GM12878 (cell line): ENCODE data around the gene MAP4K4. TPM values are rescaled to one million over a fixed set of nuclear protein-coding genes. Genes with fewer than 3 reads are reported as not detected.

Experiments
- ATF3 ChIP-seq: IDR thresholded peaks from 2 replicates; pipeline ENCODE4 v1.6.1; 2011; ENCODE audit warnings: low read depth, mild to moderate bottlenecking, low read length, moderate library complexity, borderline replicate concordance; ENCODE audit errors: extremely low read depth
- BCL3 ChIP-seq: IDR thresholded peaks from 2 replicates; pipeline ENCODE4 v1.6.1; 2011; ENCODE audit warnings: borderline replicate concordance, low read depth, mild to moderate bottlenecking, moderate library complexity, low read length; ENCODE audit not compliant: insufficient read depth, poor library complexity, severe bottlenecking
- CEBPB ChIP-seq, 2 experiments: fragments of 150-350 bp in 1 of 2; IDR thresholded peaks; 2 replicates each; pipeline ENCODE4 v1.6.1; 2012 to 2014; ENCODE audit warnings: low read depth in 2 of 2, low read length in 2 of 2, borderline replicate concordance in 1 of 2, inconsistent platforms in 1 of 2
- CEBPZ ChIP-seq: fragments of 150-350 bp; IDR thresholded peaks from 2 replicates; pipeline ENCODE4 v1.6.1; 2016; ENCODE audit warnings: low read depth, low read length
- CTCF ChIP-seq, 3 experiments: IDR thresholded peaks in 2 of 3; conservative IDR thresholded peaks in 1 of 3; 2 replicates each; pipeline ENCODE4 v1.5.1; 2011; ENCODE audit warnings: low read depth in 3 of 3, low read length in 3 of 3, mild to moderate bottlenecking in 3 of 3, control low read depth in 2 of 3, moderate library complexity in 2 of 3, inconsistent platforms in 1 of 3, mixed read lengths in 1 of 3; ENCODE audit not compliant: control insufficient read depth in 2 of 3, insufficient read depth in 1 of 3; ENCODE audit errors: extremely low read depth in 1 of 3
- DPF2 ChIP-seq: fragments of 450-650 bp; IDR thresholded peaks from 2 replicates; pipeline ENCODE4 v1.6.1; 2017; ENCODE audit warnings: mild to moderate bottlenecking
- E4F1 ChIP-seq: fragments of 450-650 bp; IDR thresholded peaks from 2 replicates; pipeline ENCODE4 v1.6.1; 2018; ENCODE audit warnings: borderline replicate concordance, mild to moderate bottlenecking; ENCODE audit not compliant: partially characterized antibody
- HCFC1 ChIP-seq: fragments of 150-350 bp; IDR thresholded peaks from 2 replicates; pipeline ENCODE4 v1.6.1; 2014; ENCODE audit warnings: low read length
- IRF3 ChIP-seq: fragments of 450-650 bp; IDR thresholded peaks from 2 replicates; pipeline ENCODE4 v1.6.1; 2014; ENCODE audit warnings: mild to moderate bottlenecking
- IRF4 ChIP-seq: IDR thresholded peaks from 2 replicates; pipeline ENCODE4 v1.6.1; 2011; ENCODE audit warnings: low read depth, low read length
- JUND ChIP-seq: IDR thresholded peaks from 2 replicates; pipeline ENCODE4 v1.6.1; 2012; ENCODE audit warnings: low read depth, mild to moderate bottlenecking, low read length, improper control_type of control experiment, moderate library complexity
- MEF2B ChIP-seq: fragments of 450-650 bp; IDR thresholded peaks from 2 replicates; pipeline ENCODE4 v1.6.1; 2018; ENCODE audit warnings: mild to moderate bottlenecking, moderate library complexity; ENCODE audit not compliant: partially characterized antibody, poor library complexity, severe bottlenecking
- POLR2AphosphoS5 ChIP-seq: IDR thresholded peaks from 2 replicates; pipeline ENCODE4 v1.6.1; 2011; ENCODE audit warnings: mild to moderate bottlenecking, low read length, inconsistent platforms
- POU2F2 ChIP-seq: IDR thresholded peaks from 3 replicates; pipeline ENCODE4 v1.6.1; 2011; ENCODE audit warnings: low read depth, mild to moderate bottlenecking, low read length, borderline replicate concordance
- RELA ChIP-seq: fragments of 450-650 bp; IDR thresholded peaks from 2 replicates; pipeline ENCODE4 v1.8.0; 2014; ENCODE audit warnings: borderline replicate concordance; ENCODE audit not compliant: partially characterized antibody
- SMAD5 ChIP-seq: IDR thresholded peaks from 2 replicates; pipeline ENCODE4 v1.6.1; 2016; ENCODE audit warnings: antibody characterized with exemption, low read depth
- SREBF2 ChIP-seq: IDR thresholded peaks from 2 replicates; pipeline ENCODE4 v1.6.1; 2012; ENCODE audit warnings: mild to moderate bottlenecking, low read length
- STAT1 ChIP-seq: fragments of 450-650 bp; conservative IDR thresholded peaks from 2 replicates; pipeline ENCODE4 v1.6.1; 2014; ENCODE audit warnings: antibody characterized with exemption, mild to moderate bottlenecking
- TCF12 ChIP-seq: IDR thresholded peaks from 2 replicates; pipeline ENCODE4 v1.6.1; 2011; ENCODE audit warnings: low read depth, mild to moderate bottlenecking, low read length
- polyA plus RNA-seq, 11 experiments: library from polyadenylated mRNA; depleted of rRNA in 4 of 11; unstranded in 6 of 11; stranded (reverse) in 5 of 11; fragments of >200 nt; fragmentation: Nextera tagmentation in 4 of 11; fragmentation: Illumina TruSeq in 1 of 11; extraction: Ambion mirVana in 4 of 11; extraction: Trizol in 1 of 11; gene quantifications; 1 replicate in 1 of 11; 2 replicates in 10 of 11; pipeline versions ENCODE4 v1.2.1 to v1.2.3, GENCODE V29; 2011 to 2016; ENCODE audit warnings: inconsistent platforms in 2 of 11, missing spikeins in 2 of 11, low read depth in 1 of 11
- total RNA-seq, 4 experiments: library from RNA; depleted of rRNA in 3 of 4; stranded (reverse); fragments of >200 nt in 3 of 4; fragmentation: Illumina TruSeq in 1 of 4; extraction: Trizol in 1 of 4; gene quantifications; 2 replicates each; pipeline versions ENCODE4 v1.2.1 to v1.2.3, GENCODE V29; 2013 to 2021

Gene MAP4K4
- total and polyA plus RNA-seq, 10 of the 15 experiments (the other 5 are each of a cell fraction or from before 2014, with no cell fraction given), result 1.9 to 50.4 (median 9.7) TPM

GRCh38 chr2:101830555-101830954 is 133.0 kb downstream of the MAP4K4 start (continued):
- no peak for TF ChIP-seq ATF3
- TF ChIP-seq MEF2B, result peak; percentile 24
- no peak for TF ChIP-seq STAT1
- TF ChIP-seq IRF3, result no peak
- TF ChIP-seq HCFC1, result no peak
- no peak for TF ChIP-seq CEBPB (IDR thresholded peaks at IDR 0.05; ENCODE audit: borderline replicate concordance in 1 of 2, low read depth in 2 of 2, low read length in 2 of 2)
- TF ChIP-seq DPF2, result no peak
- no peak for TF ChIP-seq SREBF2
- TF ChIP-seq POLR2AphosphoS5, result no peak
- no peak for TF ChIP-seq E4F1
- TF ChIP-seq TCF12, result no peak
- no peak for TF ChIP-seq CTCF (IDR thresholded peaks at IDR 0.05 in 2 of 3, conservative IDR thresholded peaks at IDR 0.05 in 1 of 3; ENCODE audit: control insufficient read depth in 2 of 3, extremely low read depth in 1 of 3, insufficient read depth in 1 of 3, low read depth in 3 of 3, low read length in 3 of 3)
- peak; percentile 61; the same call in 1 of the 2 replicates for TF ChIP-seq IRF4
- TF ChIP-seq RELA, result no peak
- TF ChIP-seq BCL3, result no peak
- TF ChIP-seq SMAD5, result no peak
- no peak for TF ChIP-seq POU2F2
- no peak for TF ChIP-seq JUND
- TF ChIP-seq CEBPZ, result no peak
